HG03442 (cell line): ENCODE measurements around the gene CCDC187.

Experiments used
- ATAC-seq: cut with Tn5 transposase; IDR thresholded peaks from one replicate; pipeline ENCODE4 v1.9.1; 2021; ENCODE audit warnings: mild to moderate bottlenecking, moderate library complexity; ENCODE audit not compliant: unreplicated experiment

The CCDC187 gene

DNA sequence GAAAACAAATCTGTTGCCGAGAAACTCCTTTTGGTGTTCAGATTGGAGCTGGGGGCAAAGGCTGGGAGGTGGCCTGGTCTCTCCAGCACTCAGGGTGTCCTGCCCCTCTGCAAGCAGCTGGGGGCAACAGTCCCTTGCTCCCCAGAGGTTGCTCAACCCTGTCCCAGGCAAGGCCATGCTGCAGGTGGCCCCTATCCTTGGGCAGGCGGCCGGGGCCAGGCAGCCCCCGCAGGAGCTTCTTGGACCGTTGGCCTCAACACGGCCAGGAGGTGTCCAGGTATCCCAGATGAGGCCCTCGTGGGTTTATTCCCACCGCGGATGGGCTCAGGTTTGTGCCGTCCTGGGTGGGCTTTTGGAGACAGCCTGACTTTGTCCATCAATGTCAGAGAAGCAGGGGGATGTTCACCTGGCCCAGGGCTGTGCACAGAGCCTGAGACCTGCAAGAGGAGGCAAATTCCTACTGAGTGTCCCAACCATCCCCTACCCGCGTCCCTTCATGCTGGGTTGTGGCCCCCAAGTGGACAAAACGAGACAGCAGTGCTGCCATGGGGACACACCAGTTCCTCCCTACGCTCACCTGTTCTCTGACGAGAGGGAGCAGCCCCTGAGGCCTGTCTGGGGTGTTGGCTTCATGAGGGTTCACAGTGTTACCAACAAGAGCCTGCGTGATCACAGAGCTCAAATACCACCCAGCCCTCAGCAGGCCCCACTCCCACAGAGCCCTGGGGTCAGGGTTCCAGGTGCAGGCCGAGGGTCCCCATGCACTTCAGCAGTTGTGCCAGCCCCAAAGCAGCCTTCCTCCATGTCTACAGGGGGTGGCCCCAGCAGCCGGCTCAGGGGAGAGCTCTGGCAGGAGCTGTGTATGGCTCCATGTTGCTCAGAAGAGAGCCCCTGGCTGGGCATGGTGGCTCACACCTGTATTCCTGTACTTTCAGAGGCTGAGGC is 9.5 kb upstream of the CCDC187 start:
- ATAC-seq: no peak

DNA sequence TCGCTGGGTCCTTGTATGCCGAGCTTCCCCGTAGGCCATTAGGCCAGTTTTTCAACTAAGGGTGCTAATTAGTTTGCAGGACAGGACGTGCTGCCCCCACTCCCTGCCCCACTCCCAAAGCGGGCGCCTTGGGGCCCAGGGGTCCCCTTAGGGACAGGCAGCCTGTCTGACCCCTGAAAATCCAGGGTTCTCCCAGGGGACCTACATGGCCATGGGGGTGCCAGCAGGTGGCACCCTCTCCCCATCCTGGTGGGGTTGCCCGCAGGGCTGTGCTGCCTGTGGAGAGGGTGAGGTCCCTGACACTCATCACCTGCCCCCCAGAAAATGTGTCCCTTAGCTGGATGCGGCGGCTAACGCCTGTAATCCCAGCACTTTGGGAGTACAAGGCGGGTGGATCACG is 8.5 kb upstream of the CCDC187 start:
- no peak for ATAC-seq

DNA sequence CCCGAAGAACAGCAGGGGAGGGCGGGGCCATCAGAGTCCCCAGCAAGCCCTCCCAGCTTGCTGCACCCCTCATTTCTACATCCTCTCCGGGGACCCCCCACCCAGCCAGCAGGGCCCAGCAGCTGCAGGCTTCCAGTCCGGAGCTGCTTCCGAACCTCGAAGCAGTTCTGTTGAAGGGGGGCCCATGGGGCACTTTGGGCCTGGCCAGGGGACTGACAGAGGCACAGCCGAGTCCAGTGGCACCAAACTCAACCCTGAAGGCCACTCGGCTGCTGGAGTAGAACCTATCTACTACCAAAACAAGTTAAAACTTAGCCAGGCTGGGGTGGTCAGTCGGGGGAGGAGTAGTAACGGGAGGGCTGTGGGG is 8.1 kb upstream of the CCDC187 start:
- ATAC-seq: no peak

DNA sequence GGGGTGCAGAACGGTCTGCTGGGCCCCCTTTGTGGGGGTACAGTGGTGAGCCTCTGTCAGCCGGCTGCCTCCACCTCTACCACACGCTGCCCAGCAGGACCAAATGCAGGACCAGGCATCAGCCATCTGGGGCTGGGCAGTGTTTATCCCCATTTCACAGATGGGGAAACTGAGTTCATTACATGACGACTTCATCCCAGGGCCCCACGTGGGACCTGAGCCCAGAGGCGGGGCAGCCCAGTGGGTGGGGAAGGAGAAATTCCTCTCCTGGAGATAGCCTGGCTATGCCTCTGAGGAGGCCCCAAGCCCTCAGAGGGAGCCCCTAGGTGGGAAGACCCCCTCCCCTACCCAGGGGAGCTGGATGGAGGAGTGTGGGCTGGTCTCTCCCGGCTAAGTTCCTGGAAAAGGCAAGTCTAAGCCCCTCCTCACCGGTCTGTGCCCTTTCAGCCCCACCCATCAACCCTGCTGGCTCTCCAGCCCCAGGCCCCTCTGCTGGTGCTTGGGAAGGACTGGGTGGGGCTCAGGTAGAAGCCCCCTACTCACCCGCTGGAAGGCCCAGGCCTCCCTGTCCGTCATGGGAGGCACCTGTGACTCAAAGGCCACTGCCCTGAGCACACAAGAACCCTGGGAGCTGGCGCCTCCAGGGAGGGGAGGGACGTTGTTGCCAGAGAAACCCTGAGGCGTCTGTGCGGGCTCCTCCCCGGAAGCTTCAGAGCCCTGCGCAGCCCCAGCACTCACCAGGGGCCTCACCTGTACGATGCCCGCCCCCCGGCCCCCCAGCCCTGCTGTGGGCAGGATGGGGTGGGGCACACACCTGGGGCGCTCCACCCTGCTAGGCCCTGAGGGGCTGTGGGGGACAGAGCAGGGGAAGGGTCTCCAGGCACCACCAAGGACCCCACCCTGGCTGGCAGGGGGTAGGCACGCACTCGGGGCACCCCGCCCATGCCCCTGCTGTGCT is 7.4 kb upstream of the CCDC187 start:
- no peak for ATAC-seq

DNA sequence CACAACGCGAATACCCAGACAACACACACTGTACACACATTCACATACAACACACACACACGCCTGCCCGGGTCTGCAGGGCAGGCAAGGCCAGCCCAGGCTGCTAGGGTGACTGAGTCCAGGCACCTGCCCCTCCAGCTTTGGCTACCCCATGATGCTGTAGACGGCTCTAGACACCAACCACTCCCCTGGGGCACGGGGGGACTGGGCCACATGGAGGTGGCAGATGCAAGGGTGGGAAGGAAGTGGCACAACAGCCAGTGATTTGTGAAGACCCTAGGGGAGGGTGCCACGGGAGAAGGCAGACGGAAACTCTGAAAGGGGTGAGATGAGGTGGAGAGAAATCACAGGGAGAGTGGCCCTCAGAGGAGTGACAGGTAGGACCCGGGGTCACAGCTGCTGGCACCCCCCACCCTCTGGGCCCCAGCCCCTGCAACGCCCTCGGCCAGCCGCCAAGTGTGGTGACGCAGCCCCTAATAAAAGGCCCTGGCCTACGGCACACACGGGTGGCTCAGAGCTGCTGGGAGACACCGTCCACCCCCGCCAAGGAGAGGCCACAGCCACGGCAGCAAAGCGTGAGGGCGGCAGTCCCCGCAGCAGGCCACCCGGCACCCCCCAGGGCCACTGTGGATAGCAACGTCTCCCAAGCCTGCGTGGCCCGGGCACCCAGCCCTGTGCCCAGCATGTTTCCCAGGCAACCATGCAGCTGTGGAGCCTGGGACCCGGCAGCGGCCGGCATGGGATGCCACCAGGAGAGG is 6.6 kb upstream of the CCDC187 start:
- no peak for ATAC-seq

DNA sequence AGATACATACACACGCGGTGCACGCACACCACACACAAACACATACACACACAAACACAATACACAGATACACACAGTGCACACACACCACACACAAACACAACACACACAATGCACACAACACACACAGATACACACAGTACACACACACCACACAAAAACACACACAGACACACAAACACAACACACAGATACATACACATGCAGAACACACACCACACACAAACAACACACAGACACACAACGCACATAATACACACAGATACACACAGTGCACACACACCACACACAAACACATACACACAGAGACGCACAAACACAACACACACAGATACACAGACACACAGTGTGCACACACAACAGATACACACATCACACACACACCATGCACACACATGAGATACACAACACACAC is 5.9 kb upstream of the CCDC187 start:
- ATAC-seq: no peak

DNA sequence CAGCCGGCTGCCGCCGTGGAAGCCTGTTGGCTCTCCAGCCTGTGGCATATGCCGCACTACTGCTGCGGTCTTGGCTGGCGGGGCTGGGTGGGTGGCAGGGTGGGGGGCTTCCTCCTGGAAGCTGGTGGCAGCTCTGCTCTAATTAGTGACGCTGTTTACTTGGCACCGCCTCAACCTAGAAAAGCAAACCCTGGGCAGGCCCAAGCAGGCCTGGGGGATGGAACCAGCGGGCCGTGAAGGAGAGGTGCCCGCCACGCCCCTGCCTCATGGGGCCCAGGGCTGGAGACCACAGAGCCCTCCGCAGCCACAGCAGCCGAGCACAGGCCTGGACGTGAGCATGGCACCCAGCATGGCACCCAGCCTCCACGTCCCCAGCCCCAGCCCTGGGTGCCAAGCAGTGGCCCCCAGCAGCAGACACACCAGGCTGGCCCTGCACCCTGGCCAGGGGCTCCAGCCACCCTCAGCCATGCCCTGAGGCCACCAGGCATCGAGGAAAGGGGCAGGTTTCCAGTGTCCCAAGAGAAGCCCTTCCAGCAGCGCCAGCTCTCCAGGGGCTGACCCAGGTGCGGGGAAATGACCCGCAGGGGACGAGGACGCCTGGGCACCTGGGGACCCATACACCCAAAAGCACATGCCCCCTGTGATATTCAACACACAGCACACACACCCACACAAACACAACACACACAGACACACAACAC is 5.4 kb upstream of the CCDC187 start:
- ATAC-seq: no peak

DNA sequence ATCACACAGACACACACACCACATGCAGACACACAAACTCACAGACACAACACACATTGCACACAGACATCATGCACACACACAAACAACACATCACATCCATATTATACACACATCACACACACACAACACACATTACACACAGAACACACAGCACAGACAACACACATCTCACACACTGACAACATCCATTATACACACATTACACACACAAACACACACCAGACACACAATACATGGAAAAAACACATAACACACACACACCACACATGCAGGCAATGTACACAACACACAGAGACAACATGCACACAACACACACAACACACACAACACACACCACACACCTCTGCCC is 4.8 kb upstream of the CCDC187 start:
- ATAC-seq: no peak

DNA sequence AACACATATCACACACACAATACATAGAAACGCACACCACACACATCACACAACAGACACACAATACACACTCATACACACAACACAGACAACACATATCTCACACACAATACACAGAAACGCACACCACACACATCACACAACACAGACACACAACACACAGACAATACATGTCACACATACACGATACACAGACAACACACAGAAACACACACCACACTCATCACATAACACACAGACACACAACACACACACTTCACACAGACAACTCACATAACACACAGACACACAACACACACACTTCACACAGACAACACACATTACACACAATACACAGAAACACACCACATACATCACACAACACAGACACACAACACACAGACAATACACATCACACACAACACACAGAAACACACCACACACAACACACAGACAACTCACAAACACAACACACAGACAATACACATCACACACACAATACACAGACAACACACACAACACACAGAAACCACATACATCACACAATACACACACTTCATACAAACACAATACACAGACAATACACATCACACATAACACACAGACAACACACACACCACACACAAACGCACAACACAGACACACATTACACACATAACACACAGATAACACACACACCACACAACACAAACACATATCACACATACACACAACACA is 4.3 kb upstream of the CCDC187 start:
- no peak for ATAC-seq

DNA sequence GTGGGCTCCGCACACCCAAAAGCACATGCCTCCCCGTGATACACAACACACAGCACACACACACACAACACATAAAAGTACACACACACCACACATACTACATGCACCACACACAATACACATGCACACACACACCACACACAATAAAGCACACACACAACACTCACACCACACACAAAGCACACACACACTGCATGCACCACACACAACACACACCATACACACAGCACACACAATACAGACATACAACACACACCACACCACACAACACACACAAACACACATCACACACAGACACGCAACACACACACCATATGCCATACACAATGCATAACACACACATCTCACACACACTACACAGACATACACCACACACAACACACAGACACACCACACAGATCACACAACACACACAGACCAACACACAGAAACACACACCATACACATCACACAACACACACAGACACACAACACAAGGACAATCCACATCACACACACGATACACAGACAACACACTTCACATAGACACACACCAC is 3.4 kb upstream of the CCDC187 start:
- ATAC-seq: no peak

DNA sequence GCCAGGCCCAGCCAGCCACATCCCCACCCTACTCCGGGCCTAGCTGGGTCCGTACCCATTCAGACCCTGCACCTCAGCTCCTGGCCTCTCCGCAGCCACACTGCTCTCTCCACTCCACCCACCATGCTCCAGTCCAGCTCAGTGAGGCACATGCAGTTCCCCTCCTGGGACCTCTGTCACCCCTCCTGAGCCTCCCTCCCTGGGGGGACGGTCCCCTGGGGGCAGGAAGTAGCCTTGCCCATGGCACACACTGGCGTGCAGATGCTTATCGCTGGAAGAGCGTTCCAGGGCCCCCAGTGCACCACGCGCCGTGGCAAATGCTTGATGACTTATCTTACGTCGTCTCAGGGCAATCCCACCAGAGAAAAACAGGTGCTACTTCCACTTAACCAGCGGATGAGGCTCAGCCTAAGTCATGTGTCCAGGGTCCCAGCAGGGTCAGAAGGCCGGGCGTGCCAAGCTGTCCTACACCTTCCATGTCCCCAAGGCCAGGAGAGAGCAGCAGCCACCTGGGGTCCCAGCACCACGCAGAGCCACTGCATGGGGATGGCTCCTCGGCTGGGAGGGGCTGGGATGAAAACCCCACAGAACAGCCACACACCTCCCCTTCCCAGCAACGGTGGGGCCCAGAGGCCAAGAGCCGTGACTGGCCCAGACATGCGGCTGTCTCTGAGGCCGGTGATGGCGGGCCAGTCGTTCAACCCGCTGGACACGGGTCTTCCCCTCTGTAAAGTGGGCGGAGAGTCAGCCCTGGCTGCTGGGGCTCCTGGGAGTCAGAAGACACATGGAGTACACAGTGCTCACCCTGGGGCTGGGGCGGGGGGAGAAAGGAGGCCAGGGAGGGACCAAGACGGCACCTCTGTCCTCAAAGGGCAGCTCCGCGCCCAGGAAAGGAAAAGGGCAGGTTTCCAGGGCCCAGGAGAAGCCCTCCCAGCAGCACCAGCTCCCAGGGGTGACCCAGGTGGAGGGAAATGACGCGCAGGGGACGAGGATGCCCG is 2.6 kb upstream of the CCDC187 start:
- ATAC-seq: no peak

DNA sequence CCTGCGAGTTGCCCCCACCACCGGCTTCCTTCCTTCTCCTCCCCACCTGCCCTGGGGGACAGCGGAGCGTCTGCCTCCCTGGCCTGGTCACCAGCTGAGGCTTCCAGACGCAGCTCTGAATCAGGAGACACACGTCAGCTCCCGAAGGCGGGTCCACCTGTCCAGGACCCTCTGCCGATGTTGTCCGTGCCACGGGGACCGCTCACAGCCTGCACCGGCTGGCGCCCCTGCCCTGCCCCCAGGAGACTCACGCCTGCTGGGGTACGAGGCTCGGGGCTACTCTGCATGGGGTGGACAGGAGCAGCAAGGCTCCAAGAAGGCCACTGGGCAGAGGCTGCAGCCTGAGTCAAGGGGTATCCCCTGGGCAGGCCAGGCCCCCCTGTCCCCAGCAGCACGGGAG is 1.9 kb upstream of the CCDC187 start:
- ATAC-seq: no peak

DNA sequence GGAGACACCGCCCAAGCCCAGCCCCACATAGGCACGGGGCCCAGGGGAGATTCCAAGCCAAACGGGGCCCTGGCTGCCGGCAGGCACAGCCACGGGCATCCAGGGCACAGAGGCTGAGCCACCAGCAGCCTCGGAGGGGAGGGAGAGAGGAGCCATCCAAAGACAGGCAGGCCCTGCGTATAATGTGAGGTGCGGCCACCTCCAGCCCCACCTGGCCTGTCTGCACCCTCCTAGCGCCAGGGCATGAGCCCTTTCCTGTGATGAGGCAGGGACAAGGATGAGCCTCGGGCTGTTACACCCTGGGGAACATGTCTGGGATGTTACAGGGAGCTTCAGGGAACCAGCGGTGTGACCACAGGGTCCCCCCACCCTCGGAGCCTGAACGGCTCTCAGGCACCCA is 1.1 kb upstream of the CCDC187 start:
- ATAC-seq: no peak

DNA sequence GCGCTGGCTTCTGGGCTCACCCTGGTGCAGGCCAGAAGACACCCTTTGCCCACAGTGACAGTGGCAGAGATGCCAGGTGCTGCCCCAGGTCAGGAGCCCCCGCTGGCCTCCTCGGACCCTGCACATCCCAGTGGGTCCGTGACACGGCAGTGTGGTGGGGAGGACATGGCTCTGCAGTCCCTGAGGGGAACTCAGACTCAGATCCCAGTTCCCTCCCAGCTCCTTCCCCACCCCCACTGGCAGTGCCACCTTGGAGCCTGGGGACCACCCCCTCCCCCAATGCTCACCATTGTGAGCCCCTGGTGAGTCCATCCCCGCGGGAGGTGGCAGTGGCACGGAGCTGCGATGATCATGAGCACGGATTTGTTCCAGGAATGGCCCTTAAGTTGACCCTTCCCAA is 562 bp upstream of the CCDC187 start:
- ATAC-seq: no peak

DNA sequence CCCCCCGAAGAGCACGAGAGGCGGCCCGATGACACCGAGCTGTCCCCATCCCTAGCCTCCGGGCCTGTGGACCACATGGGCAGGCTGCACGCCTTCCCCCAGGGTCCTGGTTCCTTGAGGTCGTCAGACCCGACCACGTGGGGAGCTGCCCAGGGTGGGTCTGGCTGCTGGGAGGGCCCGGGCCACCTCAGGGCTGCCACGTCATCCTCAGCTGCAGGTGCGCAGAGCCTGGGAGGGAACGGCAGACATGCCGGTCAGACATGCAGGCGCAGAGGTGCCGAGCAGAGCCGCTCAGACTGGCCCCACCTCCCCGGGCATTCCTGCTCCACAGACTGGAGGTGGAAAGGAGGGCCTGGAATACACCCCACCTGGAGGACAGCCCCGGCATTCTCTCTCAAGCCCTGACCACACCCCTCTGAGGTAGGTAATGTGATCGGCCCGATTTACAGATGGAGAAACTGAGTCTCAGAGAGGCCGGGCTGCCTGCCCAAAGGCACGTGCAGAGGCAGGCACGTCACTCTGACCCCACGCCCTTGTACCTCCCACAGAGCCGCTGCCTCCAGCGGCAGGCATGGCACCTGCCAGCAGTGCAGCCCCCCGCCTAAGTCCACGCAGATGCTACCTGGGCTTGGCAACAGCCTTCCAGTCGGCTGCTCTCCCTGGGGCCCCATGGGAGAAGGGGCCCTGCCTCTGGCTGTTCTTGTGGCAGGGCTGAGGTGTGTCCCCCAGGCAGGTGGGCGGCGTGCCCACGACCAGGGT is 649 bp downstream of the CCDC187 start:
- ATAC-seq: no peak

DNA sequence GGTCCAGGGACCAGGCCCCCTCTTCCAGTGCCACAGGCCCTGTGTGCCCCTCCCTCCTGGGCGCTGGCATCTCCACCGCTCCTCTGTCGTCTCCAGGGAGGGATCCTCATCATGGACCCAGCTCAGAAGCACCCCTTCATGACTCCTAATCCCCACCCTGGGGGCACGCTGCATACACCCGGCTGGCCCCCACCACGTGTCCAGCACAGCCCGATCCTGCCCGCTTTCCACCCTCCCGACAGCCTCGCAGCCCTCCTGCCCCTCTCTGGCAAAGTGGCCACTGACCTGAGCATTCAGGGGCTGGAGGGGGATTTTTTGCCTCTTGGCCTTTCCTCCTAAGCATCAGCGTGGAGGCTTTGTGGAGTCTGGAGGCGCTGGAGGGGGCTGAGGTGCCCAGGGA is 1.4 kb downstream of the CCDC187 start:
- ATAC-seq: no peak

DNA sequence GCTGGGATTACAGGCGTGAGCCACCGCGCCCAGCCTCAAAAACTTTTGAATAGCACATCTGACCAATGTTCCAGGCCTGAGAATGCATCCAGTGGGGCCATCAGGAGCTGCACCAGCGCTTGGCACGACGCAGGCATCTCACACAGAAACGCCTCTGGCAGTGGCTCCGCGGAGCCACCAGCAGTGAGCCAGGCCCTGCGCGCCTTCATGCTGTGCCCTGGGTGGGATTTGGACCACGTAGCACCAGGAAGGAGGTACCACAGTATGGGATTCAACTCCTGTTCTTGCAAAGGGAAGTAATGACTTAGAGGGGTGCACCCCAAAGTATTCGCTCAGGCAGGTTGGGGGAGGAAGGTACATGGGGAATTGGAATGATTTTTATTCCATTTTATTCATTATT is 3.0 kb downstream of the CCDC187 start:
- no peak for ATAC-seq

DNA sequence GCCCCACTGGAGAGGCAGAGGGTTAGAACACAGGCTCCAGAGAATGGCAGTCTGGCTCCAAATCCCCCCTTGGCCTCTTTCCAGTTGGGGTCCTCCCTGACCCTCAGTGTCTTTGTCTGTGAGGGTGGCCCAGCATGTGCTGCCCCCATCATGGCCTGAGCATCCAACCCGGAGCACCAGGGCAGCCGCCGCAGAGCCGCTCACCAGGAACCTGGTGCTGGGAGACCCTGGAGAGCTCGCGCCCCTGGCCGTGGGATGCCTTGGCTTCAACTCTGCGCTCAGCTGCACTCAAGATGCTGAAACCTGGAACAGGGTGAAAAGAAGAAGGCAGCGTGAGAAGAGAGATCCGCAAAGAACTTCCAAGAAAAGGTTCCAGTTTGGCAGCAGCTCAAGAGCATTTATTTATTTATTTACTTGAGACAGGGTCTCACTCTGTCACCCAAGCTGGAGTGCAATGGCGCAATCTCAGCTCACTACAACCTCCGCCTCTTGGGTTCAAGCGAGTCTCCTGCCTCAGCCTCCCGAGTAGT is 3.8 kb downstream of the CCDC187 start:
- no peak for ATAC-seq
